Measurements from ENCODE around the gene TMEM213. TPM values are rescaled to one million over a fixed set of nuclear protein-coding genes. Genes with fewer than 3 reads are reported as not detected.

The TMEM213 gene
- total and polyA plus RNA-seq, 10 of the 15 experiments (the other 5 are each of a cell fraction or from before 2014, with no cell fraction given): not detected

DNA sequence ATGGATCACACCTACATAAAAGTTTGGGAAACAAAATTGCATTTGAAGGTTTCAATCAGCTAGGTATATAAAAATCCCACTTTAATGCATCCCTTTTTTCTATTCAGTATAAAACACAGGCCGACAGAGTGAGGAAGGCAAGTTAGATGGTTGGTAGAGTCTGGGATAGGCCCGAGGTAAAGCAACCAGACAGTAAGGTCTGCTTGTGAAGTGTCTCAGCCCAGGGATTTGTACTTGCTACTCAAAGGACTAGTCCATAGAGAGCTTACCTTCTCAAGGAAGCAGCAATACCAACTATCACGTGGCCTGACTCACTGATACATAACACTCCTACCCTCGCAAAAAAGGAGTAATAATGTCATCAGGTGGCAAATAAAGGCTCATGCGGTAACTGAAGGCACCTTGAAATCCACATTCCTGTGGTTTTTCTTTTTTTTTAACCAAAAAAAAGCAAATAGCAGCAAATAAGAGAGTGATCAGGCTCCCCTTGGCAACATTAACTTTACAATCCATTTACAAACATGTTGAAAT, 56.4 kb downstream of the TMEM213 start:
- ChIA-PET RAD21 (ENCODE audit: unreplicated experiment) (no interaction called here), CTCF (interaction anchor here (1.5 kb wide), 1 partner anchor 31 kb away, joined by 4 read pairs; no protein-coding TSS in a partner anchor), POLR2A (no interaction called here), SMC1A (ENCODE audit: uncharacterized antibody, unreplicated experiment) (no interaction called here)
- DNase-seq (ENCODE audit: low read depth, low spot score): no peak
- TF ChIP-seq MEF2B (IDR thresholded peaks at IDR 0.05; ENCODE audit: partially characterized antibody, poor library complexity, severe bottlenecking): no peak
- no peak for TF ChIP-seq TCF12 (IDR thresholded peaks at IDR 0.05; ENCODE audit: low read depth, low read length)
- TF ChIP-seq EED (IDR thresholded peaks at IDR 0.05; ENCODE audit: low read depth): no peak
- TF ChIP-seq, protein P1, sequence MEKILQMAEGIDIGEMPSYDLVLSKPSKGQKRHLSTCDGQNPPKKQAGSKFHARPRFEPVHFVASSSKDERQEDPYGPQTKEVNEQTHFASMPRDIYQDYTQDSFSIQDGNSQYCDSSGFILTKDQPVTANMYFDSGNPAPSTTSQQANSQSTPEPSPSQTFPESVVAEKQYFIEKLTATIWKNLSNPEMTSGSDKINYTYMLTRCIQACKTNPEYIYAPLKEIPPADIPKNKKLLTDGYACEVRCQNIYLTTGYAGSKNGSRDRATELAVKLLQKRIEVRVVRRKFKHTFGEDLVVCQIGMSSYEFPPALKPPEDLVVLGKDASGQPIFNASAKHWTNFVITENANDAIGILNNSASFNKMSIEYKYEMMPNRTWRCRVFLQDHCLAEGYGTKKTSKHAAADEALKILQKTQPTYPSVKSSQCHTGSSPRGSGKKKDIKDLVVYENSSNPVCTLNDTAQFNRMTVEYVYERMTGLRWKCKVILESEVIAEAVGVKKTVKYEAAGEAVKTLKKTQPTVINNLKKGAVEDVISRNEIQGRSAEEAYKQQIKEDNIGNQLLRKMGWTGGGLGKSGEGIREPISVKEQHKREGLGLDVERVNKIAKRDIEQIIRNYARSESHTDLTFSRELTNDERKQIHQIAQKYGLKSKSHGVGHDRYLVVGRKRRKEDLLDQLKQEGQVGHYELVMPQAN (conservative IDR thresholded peaks at IDR 0.05): no peak
- no peak for TF ChIP-seq CHD4 (IDR thresholded peaks at IDR 0.05)
- no peak for TF ChIP-seq ZNF24 (IDR thresholded peaks at IDR 0.05)
- no peak for TF ChIP-seq SREBF2 (IDR thresholded peaks at IDR 0.05; ENCODE audit: low read length)
- TF ChIP-seq FOXK2 (IDR thresholded peaks at IDR 0.05): no peak
- TF ChIP-seq, protein P2, sequence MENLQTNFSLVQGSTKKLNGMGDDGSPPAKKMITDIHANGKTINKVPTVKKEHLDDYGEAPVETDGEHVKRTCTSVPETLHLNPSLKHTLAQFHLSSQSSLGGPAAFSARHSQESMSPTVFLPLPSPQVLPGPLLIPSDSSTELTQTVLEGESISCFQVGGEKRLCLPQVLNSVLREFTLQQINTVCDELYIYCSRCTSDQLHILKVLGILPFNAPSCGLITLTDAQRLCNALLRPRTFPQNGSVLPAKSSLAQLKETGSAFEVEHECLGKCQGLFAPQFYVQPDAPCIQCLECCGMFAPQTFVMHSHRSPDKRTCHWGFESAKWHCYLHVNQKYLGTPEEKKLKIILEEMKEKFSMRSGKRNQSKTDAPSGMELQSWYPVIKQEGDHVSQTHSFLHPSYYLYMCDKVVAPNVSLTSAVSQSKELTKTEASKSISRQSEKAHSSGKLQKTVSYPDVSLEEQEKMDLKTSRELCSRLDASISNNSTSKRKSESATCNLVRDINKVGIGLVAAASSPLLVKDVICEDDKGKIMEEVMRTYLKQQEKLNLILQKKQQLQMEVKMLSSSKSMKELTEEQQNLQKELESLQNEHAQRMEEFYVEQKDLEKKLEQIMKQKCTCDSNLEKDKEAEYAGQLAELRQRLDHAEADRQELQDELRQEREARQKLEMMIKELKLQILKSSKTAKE (IDR thresholded peaks at IDR 0.05; ENCODE audit: low read depth, poor library complexity, severe bottlenecking): no peak
- no peak for TF ChIP-seq SUPT20H (IDR thresholded peaks at IDR 0.05; ENCODE audit: borderline replicate concordance, control insufficient read depth, low read depth, low read length)
- ATAC-seq: no peak
- H3K36me3 ChIP-seq (ENCODE audit: control insufficient read depth in 2 of 2, insufficient read depth in 2 of 2, low read length in 1 of 2): no peaks in the 10 kb centered on the region
- no peaks in the 10 kb centered on the region for H3K27me3 ChIP-seq (replicated peaks in 1 of 2; ENCODE audit: control insufficient read depth in 2 of 2, insufficient read depth in 2 of 2, low read length in 1 of 2)
- H3K27ac ChIP-seq (ENCODE audit: control insufficient read depth, insufficient read depth): no peak overlapping the region
- H3K4me2 ChIP-seq (ENCODE audit: control insufficient read depth, insufficient read depth): no peak overlapping the region
- WGBS (ENCODE audit: insufficient coverage, insufficient replicate concordance, low lambda C conversion rate, missing lambda C conversion rate): 55% methylated on average over 5 of the region's 5 CpGs
- no peaks in the 10 kb centered on the region for H3K4me1 ChIP-seq (ENCODE audit: control insufficient read depth, insufficient read depth, low read length)
- no TSS peak for BruUV-seq (replicated peaks)
- H3K79me2 ChIP-seq (ENCODE audit: control insufficient read depth, insufficient read depth, low read length): no peaks in the 10 kb centered on the region
- no peak for FAIRE-seq
- no peak overlapping the region for H3K4me3 ChIP-seq
- intact Hi-C loops (cut with micrococcal nuclease; ENCODE audit: unreplicated experiment): no loop called here
- in situ Hi-C loops (cut with MboI): no loop called here
- H3K9me3 ChIP-seq (replicated peaks; ENCODE audit: control insufficient read depth, insufficient read depth, low read length): peaks cover 3% of the 10 kb centered on the region; the same call in 1 of the 3 replicates
- no peak overlapping the region for H3K9ac ChIP-seq (ENCODE audit: control insufficient read depth, insufficient read depth, low read length)
- H2AFZ ChIP-seq (ENCODE audit: control insufficient read depth, low read depth, low read length): no peak overlapping the region
- no peaks in the 10 kb centered on the region for H4K20me1 ChIP-seq (ENCODE audit: control insufficient read depth, insufficient read depth)
